Erythroblast (primary cell): ENCODE results near the gene OPRM1.

Experiments
- GATA1 ChIP-seq: IDR thresholded peaks from 2 replicates; pipeline ENCODE4 v1.6.1; 2011; ENCODE audit warnings: low read depth, mild to moderate bottlenecking, control low read depth, low read length, moderate library complexity
- POLR2A ChIP-seq: IDR thresholded peaks from 2 replicates; pipeline ENCODE4 v1.6.1; 2011; ENCODE audit warnings: mild to moderate bottlenecking, low read length

GRCh38 chr6:154277629-154278017, 238.6 kb downstream of the OPRM1 start:
- TF ChIP-seq POLR2A, result no peak
- no peak for TF ChIP-seq GATA1
